Measurements from ENCODE around the gene SOCS7.
A peak's percentile ranks its signal among the peaks of the same experiment; 100 is the strongest.

The SOCS7 gene

DNA sequence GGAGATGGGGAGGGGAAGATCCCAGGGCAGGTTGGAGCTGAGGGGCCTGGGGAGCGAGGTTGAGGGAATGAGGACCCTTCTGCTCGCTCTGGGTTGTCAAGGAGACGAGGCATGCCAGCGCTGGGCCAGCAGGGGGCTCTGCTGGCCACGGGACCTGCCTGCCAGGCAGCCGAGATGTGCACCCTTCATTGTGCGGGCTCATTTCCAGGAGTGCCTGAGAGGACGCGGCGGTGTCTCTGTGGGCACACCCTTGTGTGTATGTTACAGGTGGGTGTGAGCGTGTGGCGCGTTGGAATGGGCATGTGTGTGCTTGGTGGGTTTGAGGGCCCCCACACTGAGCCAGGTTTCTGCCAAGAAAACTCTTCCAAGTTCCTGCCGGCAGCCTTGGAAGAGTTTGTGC, 92.5 kb downstream of the SOCS7 start:
- no peak for DNase-seq (ENCODE audit: extremely low read depth, low read depth)
- H3K4me3 ChIP-seq (replicated peaks; ENCODE audit: low read depth, low read length), result no peak overlapping the region
- TF ChIP-seq, protein P1, sequence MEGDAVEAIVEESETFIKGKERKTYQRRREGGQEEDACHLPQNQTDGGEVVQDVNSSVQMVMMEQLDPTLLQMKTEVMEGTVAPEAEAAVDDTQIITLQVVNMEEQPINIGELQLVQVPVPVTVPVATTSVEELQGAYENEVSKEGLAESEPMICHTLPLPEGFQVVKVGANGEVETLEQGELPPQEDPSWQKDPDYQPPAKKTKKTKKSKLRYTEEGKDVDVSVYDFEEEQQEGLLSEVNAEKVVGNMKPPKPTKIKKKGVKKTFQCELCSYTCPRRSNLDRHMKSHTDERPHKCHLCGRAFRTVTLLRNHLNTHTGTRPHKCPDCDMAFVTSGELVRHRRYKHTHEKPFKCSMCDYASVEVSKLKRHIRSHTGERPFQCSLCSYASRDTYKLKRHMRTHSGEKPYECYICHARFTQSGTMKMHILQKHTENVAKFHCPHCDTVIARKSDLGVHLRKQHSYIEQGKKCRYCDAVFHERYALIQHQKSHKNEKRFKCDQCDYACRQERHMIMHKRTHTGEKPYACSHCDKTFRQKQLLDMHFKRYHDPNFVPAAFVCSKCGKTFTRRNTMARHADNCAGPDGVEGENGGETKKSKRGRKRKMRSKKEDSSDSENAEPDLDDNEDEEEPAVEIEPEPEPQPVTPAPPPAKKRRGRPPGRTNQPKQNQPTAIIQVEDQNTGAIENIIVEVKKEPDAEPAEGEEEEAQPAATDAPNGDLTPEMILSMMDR (IDR thresholded peaks at IDR 0.05; ENCODE audit: low read depth, low read length, missing control alignments), result peak; percentile 95

DNA sequence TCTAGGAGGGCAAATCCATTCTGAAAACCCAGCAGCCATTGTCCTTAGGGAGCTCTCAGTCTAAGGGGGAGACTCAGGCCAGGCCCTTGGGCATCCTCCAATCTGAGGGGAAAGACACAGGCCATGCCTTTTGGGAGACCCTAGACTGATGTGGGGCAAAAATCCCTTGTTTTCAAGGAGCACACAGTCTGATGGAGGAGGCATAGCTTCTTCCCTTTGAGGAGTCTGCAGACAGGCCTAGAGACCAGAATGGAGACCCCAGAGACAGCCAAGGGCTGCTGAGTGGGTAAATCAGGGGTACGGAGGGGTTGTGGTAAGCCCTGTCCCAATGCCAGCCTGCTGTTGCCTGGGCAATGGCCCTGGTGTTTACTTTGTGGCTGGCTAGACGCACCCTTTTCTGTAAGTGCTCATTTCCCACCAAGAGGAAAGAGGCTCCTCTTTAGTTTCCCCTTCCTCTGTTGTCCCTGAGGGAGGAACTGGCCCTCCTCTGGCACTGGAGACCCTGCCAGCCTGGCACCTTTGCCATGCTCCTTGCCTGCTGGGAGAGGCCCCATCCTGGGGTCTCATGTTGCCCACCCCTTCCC, 96.0 kb downstream of the SOCS7 start:
- H3K4me3 ChIP-seq (replicated peaks; ENCODE audit: low read depth, low read length), result no peak overlapping the region
- DNase-seq (ENCODE audit: extremely low read depth, low read depth), result no peak
- TF ChIP-seq, protein P1 (IDR thresholded peaks at IDR 0.05; ENCODE audit: low read depth, low read length, missing control alignments), result no peak

DNA sequence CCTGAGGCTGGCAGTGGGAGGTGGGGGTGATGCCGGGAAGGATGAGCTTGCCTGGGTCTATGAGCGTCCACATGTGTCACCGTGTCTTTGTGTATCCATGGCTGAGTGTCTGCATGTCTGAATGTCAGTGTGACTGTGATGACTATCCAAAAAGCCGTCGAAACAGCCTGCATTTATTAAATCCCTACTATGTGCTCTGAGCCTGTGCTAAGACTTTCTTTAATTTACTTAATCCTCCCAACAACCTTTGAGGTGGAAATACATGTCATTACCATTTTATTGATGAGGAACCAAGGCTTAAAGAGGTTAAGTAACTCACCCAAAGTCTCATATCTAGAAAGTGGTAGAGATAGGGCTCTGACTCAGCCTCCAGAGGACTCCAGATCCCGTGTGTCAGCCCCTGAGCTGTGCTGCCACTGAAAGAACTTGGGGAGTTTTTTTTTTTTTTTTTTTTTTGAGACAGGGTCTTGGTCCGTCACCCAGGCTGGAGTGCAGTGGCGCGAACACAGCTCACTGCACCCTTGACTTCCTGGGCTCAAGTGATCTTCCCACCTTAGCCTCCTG, 96.6 kb downstream of the SOCS7 start:
- TF ChIP-seq, protein P1 (IDR thresholded peaks at IDR 0.05; ENCODE audit: low read depth, low read length, missing control alignments), result no peak
- DNase-seq (ENCODE audit: extremely low read depth, low read depth), result no peak
- H3K4me3 ChIP-seq (replicated peaks; ENCODE audit: low read depth, low read length), result no peak overlapping the region

DNA sequence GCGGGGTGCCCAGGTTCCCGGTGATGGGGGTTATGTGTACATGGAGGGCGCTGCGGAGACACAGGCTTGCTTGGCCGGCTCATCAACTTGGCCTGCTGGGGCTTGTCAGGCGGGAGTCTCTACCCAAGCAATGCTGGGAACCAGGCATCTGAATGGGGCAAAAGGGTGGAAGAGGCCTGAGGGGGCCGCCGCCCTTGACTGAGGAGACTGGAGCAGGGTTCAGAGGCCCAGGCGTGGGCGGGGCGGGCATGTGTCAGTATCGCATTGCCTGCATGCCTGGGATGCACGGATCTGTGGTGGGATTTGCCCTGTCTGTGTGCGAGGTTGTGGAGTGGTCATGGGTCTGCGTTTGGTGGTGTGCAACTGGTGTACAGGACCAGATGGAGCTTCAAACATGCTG, 97.7 kb downstream of the SOCS7 start:
- H3K4me3 ChIP-seq (replicated peaks; ENCODE audit: low read depth, low read length), result no peak overlapping the region
- no peak for DNase-seq (ENCODE audit: extremely low read depth, low read depth)
- TF ChIP-seq, protein P1 (IDR thresholded peaks at IDR 0.05; ENCODE audit: low read depth, low read length, missing control alignments), result no peak

DNA sequence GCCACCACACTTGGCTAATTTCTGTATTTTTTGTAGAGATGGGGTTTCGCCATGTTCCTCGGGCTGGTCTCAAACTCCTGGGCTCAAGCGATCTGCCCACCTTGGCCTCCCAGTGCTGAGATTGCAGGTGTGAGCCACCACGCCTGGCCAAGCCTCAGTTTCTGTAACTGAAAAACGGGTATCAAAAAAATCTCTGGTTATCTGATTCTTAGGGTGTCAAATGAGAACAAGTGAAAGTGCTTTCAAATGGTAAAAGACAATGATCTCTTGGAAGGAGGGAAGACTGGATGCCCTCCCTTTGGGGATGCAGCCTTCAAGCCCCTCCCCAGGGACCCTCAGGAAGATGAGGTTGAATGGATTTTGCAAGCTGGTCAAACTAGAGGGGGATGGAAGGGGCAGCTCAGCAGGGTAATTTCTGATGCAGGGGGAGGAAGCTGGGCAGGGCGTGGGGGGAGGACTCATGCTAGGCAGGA, 98.9 kb downstream of the SOCS7 start:
- TF ChIP-seq, protein P1 (IDR thresholded peaks at IDR 0.05; ENCODE audit: low read depth, low read length, missing control alignments), result no peak
- no peak for DNase-seq (ENCODE audit: extremely low read depth, low read depth)
- peak overlapping the region; percentile 69 for H3K4me3 ChIP-seq (replicated peaks; ENCODE audit: low read depth, low read length)

DNA sequence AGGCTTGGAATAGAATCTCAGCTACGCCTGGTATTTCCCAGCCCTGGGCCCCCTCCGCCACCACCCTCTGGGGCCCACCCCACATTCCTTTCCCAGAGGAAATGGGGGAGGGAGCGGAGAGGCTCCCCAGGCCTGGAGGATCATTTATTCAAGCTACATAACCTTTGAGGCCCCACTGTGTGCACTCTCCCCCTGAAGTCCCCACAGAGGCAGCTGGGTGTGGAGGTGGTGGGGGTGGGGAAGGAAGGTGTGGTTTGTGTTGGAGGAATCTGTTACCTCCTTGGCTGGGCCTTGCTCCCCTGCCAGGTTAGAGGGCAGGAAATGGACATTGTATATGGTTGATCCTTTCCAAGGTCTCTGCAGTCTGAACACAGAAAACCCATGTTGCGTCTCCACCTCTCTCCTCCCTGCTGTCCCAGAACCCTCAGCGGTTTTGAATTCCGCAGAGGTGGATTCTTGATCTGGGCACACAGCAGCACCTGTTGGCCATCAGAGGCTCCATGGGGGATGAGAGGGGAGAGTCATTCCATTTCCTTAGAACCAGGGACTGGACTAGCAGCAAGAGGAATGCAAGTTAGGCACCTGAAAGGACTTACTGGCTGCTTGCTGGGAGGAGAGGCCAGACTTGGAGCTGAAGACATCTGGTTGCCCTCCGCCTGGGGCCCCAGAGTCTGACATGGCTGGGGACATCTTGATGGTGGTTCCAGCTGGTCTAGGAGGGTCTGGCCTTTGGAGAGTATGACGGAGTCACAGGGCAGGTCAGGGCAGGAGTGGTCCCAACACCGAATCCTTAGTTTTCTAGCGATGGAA, 99.6 kb downstream of the SOCS7 start:
- H3K4me3 ChIP-seq (replicated peaks; ENCODE audit: low read depth, low read length), result peak overlapping the region; percentile 69
- DNase-seq (ENCODE audit: extremely low read depth, low read depth), result no peak
- TF ChIP-seq, protein P1 (IDR thresholded peaks at IDR 0.05; ENCODE audit: low read depth, low read length, missing control alignments), result no peak
